Esophagus muscularis mucosa (tissue), 4 donors: ENCODE results near the gene GALNTL6.

Experiments used
- EP300 ChIP-seq: sonication (generic); formaldehyde crosslinking; IDR thresholded peaks from one replicate; pipeline ENCODE4 v1.6.1; 2017; ENCODE audit warnings: antibody characterized with exemption
- POLR2A ChIP-seq: fragments of 450-650 bp; IDR thresholded peaks from one replicate; pipeline ENCODE4 v1.6.1; 2017; ENCODE audit warnings: antibody characterized with exemption, moderate library complexity, mild to moderate bottlenecking, low read depth
- POLR2AphosphoS5 ChIP-seq, 2 donors: sonication (generic); formaldehyde crosslinking; IDR thresholded peaks; one replicate each; pipeline ENCODE4 v1.6.1; 2017; ENCODE audit warnings: antibody characterized with exemption in 2 of 2
- TF ChIP-seq, protein P1 (sequence below), 3 experiments: fragments of 200-600 bp in 2 of 3; fragments of 450-650 bp in 1 of 3; sonication (generic) in 2 of 3; IDR thresholded peaks; one replicate each; pipeline ENCODE4 v1.5.1; 2017 to 2019; ENCODE audit warnings: antibody characterized with exemption in 3 of 3, mild to moderate bottlenecking in 2 of 3, moderate library complexity in 1 of 3

DNA sequence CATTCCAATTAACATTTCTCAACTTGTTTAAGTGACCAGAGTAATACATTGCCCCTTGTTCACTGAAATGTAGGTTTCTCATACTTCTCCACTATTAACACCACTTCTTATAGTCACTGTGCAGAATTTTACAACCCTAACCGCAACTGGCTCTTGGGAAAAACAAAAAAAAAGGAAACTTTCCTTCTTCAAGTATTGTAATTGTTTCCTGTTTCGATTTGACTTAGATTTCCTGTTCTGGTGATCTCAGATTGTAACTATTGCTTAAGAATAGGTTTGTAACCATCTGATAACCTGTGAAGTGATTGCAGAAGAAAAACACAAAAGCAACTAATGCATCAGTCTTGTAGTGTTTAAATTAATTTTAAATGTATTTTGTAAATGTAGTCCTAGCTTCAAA, 760.7 kb downstream of the GALNTL6 start:
- TF ChIP-seq, protein P1, sequence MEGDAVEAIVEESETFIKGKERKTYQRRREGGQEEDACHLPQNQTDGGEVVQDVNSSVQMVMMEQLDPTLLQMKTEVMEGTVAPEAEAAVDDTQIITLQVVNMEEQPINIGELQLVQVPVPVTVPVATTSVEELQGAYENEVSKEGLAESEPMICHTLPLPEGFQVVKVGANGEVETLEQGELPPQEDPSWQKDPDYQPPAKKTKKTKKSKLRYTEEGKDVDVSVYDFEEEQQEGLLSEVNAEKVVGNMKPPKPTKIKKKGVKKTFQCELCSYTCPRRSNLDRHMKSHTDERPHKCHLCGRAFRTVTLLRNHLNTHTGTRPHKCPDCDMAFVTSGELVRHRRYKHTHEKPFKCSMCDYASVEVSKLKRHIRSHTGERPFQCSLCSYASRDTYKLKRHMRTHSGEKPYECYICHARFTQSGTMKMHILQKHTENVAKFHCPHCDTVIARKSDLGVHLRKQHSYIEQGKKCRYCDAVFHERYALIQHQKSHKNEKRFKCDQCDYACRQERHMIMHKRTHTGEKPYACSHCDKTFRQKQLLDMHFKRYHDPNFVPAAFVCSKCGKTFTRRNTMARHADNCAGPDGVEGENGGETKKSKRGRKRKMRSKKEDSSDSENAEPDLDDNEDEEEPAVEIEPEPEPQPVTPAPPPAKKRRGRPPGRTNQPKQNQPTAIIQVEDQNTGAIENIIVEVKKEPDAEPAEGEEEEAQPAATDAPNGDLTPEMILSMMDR (IDR thresholded peaks at IDR 0.05): no peak
- TF ChIP-seq POLR2A (no peak), POLR2AphosphoS5 (IDR thresholded peaks at IDR 0.05) (no peak), EP300 (no peak)
